ENCODE data around the gene TNRC18. TPM values are rescaled to one million over a fixed set of nuclear protein-coding genes. Genes with fewer than 3 reads are reported as not detected.

The TNRC18 gene
- total and polyA plus RNA-seq, 9 of the 15 experiments (the other 6 are each of a cell fraction or from before 2014, with no cell fraction given): 0.03 to 43.2 (median 18.0) TPM

DNA sequence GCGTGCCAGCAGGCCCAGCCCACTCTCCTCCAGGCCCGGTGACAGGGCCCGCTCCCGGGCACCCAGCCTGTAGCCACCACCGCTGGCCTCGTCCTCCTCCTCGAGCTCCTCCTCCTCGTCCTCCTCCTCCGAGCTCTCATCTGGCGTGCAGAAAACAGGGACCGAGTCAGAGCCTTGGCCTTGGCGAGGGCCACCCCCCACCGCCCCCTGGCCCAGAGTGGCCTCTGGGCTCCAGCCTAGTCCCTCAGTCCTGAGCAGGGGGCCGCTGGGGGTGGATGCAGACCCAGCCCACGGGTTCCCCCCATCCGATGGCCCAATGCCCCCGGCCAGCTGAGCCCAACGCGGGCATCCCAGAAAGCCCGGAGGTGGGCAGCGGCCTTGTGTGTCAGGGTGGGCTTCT, 78.0 kb downstream of the TNRC18 start:
- FAIRE-seq (no peak), ATAC-seq (no peak), DNase-seq (ENCODE audit: extremely low read depth in 1 of 4, low spot score in 3 of 4) (no peak)
- Histone ChIP-seq H3K9me3 (replicated peaks; ENCODE audit: control insufficient read depth, insufficient read depth, low read depth, low read length) (no peaks in the 10 kb centered on the region), H3K9ac (ENCODE audit: insufficient read depth in 1 of 2, low read depth in 2 of 2, low read length in 2 of 2) (no peak overlapping the region), H3K4me3 (no peak overlapping the region), H3K79me2 (ENCODE audit: control insufficient read depth, insufficient read depth, low read length) (no peaks in the 10 kb centered on the region), H3K9me1 (ENCODE audit: control insufficient read depth, insufficient read depth, low read length) (no peaks in the 10 kb centered on the region), H2AFZ (ENCODE audit: low read depth, low read length) (no peak overlapping the region), H3K27ac (ENCODE audit: extremely low read depth, low read depth, low read length) (no peak overlapping the region), H3K36me3 (ENCODE audit: control insufficient read depth, insufficient read depth, low read length) (peaks cover 21% of the 10 kb centered on the region; the same call in 1 of the 3 replicates), H4K20me1 (replicated peaks; ENCODE audit: control insufficient read depth, insufficient read depth, low read length) (no peaks in the 10 kb centered on the region), H3K4me2 (ENCODE audit: insufficient read depth, low read length) (no peak overlapping the region), H3K4me1 (replicated peaks in 1 of 2; ENCODE audit: control insufficient read depth in 2 of 2, insufficient read depth in 2 of 2, low read length in 2 of 2) (peaks cover 0 to 16% of the 10 kb centered on the region in 2 experiments; a peak in 2 of 5 replicates), H3K27me3 (ENCODE audit: control insufficient read depth in 2 of 2, insufficient read depth in 2 of 2, low read length in 2 of 2) (no peaks in the 10 kb centered on the region)
- ChIA-PET CTCF (ENCODE audit: low intra/inter-chr PET ratio) (no interaction called here), POLR2A (no interaction called here)
- TF ChIP-seq POLR2G (IDR thresholded peaks at IDR 0.05; ENCODE audit: low read depth, low read length): 0 out of 2 replicates have a peak, but pooled peaks have one; percentile 24
- TF ChIP-seq BRD9 (IDR thresholded peaks at IDR 0.05; ENCODE audit: low read depth, partially characterized antibody): no peak
- TF ChIP-seq NCOA2 (IDR thresholded peaks at IDR 0.05; ENCODE audit: partially characterized antibody in 2 of 2): no peak
- BruUV-seq (replicated peaks): no TSS peak
- 88% methylated on average over 17 of the region's 21 CpGs for WGBS (ENCODE audit: insufficient coverage, low coverage, missing lambda C conversion rate)
- intact Hi-C loops (cut with micrococcal nuclease): no loop called here
- in situ Hi-C loops (cut with MboI): no loop called here

- H3K79me2 ChIP-seq (ENCODE audit: control insufficient read depth, insufficient read depth, low read length): no peaks in the 10 kb centered on the region
- no peak overlapping the region for H3K4me2 ChIP-seq (ENCODE audit: insufficient read depth, low read length)
- H4K20me1 ChIP-seq (replicated peaks; ENCODE audit: control insufficient read depth, insufficient read depth, low read length): no peaks in the 10 kb centered on the region
- no peaks in the 10 kb centered on the region for H3K27me3 ChIP-seq (ENCODE audit: control insufficient read depth in 2 of 2, insufficient read depth in 2 of 2, low read length in 2 of 2)
- no peak for TF ChIP-seq ZNF354B (CRISPR knock-in tag; IDR thresholded peaks at IDR 0.05)
- TF ChIP-seq ZNF140 (CRISPR knock-in tag; IDR thresholded peaks at IDR 0.05): no peak
- TF ChIP-seq USF1 (CRISPR knock-in tag; IDR thresholded peaks at IDR 0.05): no peak
- TF ChIP-seq NFRKB (IDR thresholded peaks at IDR 0.05; ENCODE audit: low read depth): no peak
- TF ChIP-seq CBX3 (IDR thresholded peaks at IDR 0.05; ENCODE audit: borderline replicate concordance in 1 of 2, low read length in 2 of 2): no peak
- TF ChIP-seq DLX4 (CRISPR knock-in tag; IDR thresholded peaks at IDR 0.05): no peak
- TF ChIP-seq, protein P1, sequence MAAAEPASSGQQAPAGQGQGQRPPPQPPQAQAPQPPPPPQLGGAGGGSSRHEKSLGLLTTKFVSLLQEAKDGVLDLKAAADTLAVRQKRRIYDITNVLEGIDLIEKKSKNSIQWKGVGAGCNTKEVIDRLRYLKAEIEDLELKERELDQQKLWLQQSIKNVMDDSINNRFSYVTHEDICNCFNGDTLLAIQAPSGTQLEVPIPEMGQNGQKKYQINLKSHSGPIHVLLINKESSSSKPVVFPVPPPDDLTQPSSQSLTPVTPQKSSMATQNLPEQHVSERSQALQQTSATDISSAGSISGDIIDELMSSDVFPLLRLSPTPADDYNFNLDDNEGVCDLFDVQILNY (CRISPR knock-in tag; IDR thresholded peaks at IDR 0.05): no peak
- ATAC-seq (no peak), FAIRE-seq (no peak), DNase-seq (ENCODE audit: extremely low read depth in 1 of 4, low spot score in 3 of 4) (no peak)
- CTCF ChIA-PET (ENCODE audit: low intra/inter-chr PET ratio): no interaction called here
- no peaks in the 10 kb centered on the region for H3K9me3 ChIP-seq (replicated peaks; ENCODE audit: control insufficient read depth, insufficient read depth, low read depth, low read length)
- H3K4me3 ChIP-seq: no peak overlapping the region
- H3K36me3 ChIP-seq (ENCODE audit: control insufficient read depth, insufficient read depth, low read length): peaks cover 19% of the 10 kb centered on the region; the same call in 1 of the 3 replicates
- H3K9ac ChIP-seq (ENCODE audit: insufficient read depth in 1 of 2, low read depth in 2 of 2, low read length in 2 of 2): no peak overlapping the region
- H3K4me1 ChIP-seq (replicated peaks in 1 of 2; ENCODE audit: control insufficient read depth in 2 of 2, insufficient read depth in 2 of 2, low read length in 2 of 2): peaks cover 0 to 16% of the 10 kb centered on the region in 2 experiments; a peak in 2 of 5 replicates
- H3K27ac ChIP-seq (ENCODE audit: extremely low read depth, low read depth, low read length): no peak overlapping the region
- intact Hi-C loops (cut with micrococcal nuclease): no loop called here
- 85% methylated on average over 5 of the region's 13 CpGs for WGBS (ENCODE audit: insufficient coverage, low coverage, missing lambda C conversion rate)
- POLR2A ChIA-PET: no interaction called here
- in situ Hi-C loops (cut with MboI): no loop called here
- BruUV-seq (replicated peaks): no TSS peak
- no peak overlapping the region for H2AFZ ChIP-seq (ENCODE audit: low read depth, low read length)
- H3K9me1 ChIP-seq (ENCODE audit: control insufficient read depth, insufficient read depth, low read length): no peaks in the 10 kb centered on the region
These were observed 78.5 kb downstream of the TNRC18 start for GRCh38 chr7:5345171-5345570.
